Stimulated activated CD8-positive, alpha-beta memory T cell treated with anti-CD3 and anti-CD28 coated beads, Interleukin-7, amount 100 ng/mL, for 48 hours (primary cell): ENCODE measurements around the gene MROH9.
"Not testable (repeated sequence)": the region's sequence is repeated elsewhere in the genome, so short reads cannot be mapped to it uniquely, and the experiment has no call there.

Source experiments
- DNase-seq, 2 donors: peaks; one replicate each; pipeline ENCODE4 v3.0.0-alpha.2; 2020; ENCODE audit warnings: low read depth in 1 of 2; ENCODE audit errors: extremely low read depth in 1 of 2

The MROH9 gene, protein sequence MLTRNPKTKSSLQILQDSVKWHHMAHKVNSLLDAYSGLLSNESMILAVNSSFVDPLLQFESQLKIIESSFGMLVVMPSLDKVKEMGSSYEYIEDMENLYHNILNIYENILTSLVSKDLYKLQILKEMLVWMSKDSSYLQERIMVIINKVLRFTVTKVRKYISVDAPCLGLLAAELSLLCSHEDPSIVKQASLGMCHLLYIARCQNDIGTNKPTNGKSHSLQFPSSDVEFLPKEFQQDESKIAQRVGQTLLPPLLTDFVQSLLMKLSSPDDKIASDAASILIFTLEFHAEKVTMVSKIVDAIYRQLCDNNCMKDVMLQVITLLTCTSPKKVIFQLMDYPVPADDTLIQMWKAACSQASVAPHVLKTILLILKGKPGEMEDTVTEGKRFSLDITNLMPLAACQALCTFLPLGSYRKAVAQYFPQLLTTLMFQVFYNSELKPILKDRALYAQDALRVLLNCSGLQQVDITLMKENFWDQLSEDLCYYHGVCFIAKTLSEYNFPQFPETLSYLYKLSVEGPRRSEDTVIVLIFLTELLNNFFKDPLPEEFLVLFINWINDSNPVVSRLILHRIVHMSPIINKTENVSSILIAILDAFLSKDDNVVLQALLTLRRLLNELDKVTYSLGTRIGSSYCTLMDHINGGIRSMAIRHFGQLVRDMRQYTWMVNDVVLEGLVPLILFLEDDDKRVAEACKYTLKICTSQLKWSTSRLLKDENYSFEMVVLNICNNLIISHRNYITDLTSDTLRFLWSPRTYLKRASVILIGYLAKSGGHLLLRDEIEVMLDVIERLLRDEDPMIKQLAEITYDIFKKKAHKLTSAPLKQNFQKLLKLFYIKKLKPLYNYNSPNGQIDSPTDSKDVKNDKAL

DNA sequence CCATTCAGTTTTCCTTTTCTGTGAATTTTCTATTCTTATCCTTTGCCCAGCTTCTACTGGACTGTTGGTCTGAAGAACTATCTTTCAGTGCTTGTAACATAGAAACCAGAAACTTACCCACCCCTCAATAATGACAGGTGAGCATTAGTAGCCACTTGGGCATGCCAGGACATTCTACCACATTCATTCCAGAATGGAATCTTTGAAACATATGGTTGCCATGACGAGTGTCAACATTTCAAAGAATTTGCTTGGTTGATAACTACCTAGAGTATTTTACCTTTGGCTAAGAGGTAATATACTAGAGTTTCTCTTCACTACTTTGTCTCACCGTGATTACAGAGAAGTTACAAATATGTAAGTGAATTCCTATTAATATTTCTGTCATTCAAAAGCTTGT lies at the start of gene MROH9:
MROH9 (plus strand) TSS at position 304 of the 400 bp plus-strand sequence. CDS start 10,023 bp downstream, outside the sequence.
- no peak for DNase-seq

DNA sequence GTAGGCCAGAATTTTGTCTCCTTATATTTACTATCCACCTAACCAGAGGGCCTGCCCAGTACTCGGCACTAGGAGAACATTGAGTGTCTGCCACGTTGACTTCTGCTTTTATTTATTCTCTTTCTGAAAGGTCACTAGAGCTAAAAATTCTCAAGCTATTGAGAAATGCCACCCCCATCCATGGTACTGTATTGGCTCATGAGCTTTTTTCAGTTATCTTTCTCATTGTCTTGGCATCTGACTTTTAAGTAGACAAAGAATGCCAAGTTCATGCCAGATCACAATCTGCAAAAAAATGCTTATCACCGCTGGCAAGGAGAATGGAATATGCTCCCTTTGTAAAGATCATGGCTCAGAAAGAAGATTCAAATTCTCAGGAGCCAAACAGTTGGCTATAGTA lies 49.8 kb upstream of the MROH9 start:
- DNase-seq: no peak

DNA sequence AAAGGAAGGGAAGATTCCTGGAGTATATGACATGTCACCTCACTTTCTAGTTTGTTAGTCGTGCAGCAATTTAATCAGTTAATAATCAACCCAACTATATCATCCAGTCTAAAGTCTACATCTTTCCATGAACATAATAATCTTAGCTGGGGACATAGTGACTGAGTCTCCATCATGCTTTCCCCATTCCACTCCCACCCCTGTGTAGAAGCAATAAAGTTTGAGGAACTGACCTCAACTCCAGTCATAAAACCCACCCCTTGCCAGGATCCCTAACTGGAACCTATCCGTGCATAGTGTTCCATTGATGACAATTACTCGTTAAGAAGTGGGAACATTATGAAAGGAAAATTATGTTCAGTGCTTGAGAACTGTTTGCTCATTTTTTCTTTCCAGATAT lies 48.9 kb upstream of the MROH9 start:
- no peak for DNase-seq

DNA sequence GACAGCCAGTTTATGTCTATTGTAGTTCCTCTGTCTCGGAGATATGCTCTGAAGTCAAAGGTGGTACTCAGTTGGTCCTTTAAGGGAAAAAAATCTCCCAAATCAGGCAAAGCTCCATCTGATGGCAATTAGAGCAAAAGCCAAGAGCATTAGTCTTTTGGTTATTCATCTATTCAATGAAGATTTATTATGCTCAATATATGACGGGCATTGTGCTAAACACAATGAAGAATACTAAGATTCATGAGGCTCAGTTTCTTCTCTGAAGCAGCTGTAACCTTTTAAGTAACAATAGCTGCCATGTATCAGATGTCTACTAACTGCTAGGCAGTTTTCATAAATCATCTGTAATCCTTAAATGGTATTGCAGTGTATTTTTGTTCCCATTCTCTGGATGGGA lies 47.6 kb upstream of the MROH9 start:
- no peak for DNase-seq

DNA sequence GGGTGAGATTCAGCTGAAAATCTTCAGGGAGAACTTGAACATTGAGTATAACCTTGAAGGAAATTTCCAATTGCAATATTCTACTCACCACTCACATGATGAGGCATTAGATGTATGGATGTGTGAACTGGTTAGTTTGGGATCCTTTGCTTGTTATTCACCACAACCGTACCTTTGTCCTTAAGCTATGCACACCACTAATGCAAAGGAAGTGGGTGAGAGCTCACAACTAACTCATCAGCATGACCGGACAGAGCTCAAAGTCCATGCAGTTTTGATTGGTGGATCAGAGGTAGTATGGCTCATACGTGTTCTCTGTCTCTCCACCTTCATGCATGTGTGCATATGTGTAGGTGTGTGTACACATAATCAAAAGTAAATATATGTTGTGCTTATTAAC lies 43.5 kb upstream of the MROH9 start:
- DNase-seq: no peak

DNA sequence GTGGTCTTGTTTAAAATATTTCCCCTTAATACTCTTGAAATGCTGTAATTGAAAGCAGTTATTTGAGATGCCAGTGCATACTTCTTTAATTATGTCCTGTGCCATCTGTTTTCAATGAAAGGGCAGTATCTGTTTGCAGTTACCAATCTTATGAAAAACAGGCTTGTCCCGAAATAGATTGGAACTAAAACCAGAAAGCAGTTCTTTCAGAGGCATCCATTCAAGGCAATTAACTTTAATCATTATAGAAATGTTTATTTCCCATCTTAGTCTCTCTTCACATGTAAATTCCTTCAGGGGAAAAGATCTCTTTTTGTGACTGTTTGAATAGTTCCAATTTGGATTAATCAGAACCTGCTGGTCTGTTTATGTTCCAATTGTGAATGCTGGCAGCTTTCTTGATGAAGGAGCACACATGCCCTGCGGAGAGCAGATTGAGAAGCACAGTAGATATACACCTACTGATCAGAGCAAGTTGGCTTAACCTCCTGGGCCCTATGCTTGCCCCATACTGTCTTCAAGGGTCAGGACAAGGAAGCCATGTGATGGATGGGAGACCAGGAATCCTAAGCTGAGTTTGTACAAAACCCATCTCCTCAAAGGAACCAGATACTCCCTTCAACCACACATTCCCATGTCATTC lies 41.6 kb upstream of the MROH9 start:
- DNase-seq: no peak

DNA sequence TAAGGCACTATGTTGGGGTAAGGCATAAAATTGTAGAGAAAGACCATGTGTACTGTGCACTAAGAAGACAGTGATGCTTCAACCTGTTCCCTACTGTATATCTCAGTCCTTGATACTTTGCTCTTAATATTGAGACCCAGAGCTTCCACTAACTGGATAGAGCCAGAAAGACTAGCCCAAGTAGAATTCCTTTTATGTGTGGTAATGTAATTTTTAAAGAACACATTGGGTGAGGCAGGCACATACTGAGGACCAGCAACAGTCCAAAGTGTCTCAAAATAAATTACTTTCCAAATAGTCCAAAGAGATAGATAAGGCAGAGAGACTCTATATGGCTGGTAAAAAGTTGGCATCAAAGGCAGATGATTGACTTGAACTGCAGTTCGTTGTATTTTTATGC lies 31.4 kb upstream of the MROH9 start:
- DNase-seq: no peak

DNA sequence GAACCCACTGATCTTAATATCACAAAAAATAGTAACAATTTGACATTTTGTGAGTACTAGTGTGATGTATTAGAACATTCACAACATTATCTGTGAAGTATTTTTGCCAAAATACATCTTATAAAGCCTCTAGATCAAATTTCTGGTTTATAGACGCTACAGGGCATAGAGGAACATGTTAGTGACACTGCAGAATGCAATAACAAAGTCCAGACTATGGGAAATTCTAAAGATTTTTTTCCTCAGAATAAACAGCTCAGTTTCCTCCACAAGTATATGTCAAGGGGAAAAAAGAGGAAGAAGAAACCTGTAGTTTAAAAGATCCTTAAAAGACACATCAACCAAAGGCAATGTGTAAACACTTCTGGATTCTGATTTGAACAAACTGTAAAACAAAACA lies 26.4 kb upstream of the MROH9 start:
- DNase-seq: no peak

DNA sequence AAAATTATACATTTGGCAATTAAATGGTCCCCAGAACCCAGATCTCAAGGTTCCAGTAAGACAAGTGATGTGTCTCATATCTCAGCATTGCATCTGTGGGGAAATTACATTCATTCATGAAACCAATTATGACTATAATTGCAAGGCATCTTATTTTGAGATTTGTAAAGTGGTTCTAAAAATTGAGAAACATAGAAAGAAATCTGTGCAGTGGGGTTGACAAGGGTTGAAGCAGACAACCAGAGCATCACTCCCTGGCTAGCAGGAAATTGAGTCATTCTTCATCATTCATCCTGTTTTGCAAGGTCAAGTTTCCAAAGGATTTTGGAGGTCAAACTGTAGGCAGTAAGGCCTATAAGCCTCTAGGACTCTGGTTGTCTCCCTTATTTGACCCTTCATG lies 25.1 kb upstream of the MROH9 start:
- no peak for DNase-seq

DNA sequence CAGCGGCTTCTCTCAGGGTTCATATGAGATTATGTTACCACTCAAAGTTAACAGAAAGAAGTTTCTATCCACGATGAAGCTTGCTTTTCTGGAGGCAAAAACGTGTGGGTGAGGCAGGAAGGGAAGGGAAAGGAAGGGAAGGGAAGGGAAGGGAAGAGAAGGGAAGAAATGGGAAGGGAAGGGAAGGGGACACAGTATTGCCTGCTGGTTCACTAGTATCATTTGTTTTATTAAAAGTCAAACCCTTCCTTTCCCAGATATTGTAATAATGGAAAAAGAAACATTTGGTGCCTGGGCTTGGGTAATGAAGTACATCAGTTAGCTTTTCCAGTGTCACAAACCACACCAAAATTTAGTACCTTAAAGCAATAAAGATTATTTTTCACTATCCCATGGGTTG lies 18.0 kb upstream of the MROH9 start:
- no peak for DNase-seq

DNA sequence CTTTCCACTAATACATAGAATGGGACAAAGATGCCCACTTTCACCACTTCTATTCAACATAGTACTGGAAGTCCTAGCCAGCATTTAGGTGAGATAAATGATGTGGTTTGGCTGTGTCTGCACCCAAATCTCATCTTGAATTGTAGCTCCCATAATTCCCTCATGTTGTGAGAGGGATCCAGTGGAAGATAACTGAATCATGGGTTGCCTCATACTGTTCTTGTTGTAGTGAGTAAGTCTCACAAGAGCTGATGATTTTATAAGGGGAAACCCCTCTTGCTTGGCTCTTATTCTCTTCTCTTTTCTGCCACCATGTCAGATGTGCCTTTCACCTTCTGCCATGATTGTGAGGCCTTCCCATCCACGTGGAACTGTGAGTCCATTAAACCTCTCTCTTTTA lies 10.7 kb upstream of the MROH9 start:
- DNase-seq: not testable (repeated sequence)

DNA sequence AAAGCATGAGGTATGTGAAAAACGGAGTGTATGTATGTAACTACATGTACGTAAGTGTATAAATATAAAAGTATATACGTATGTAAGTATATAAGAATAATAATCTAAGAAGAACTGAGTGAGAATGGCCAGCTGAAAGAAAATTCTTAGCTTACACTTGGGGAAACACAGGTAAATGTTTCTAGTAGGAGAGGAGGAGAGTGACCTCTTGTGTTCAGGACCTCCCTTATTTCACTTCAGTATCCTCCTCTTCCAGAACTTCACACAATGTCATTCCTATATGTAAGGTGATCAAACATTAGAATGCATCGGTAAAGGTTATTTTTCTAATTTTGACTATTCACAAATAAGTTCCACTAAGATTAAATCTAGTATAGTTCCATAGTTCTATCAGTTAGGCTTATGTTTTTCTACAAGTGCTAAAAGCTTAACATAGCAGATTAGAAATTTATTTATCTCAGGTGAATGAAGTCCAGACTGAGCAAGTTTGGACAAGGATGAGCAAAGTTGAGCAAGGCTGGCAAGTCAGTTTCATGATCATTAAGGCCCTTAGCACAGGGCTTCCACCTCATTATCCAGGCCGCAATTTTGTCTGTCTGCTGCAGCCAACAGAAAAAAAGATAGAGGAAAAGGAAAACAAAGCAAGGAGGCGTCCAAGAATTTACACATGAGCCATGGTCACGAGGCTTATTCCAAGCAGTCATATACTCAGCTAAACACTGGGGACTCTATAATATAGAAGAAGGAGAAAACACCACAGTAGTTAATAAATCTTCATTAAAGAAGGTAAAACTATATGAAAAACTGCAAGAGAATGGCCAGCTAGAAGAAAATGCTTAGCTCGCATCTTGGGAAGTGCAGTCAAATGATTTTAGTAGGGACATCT lies 7.1 kb upstream of the MROH9 start:
- no peak for DNase-seq

DNA sequence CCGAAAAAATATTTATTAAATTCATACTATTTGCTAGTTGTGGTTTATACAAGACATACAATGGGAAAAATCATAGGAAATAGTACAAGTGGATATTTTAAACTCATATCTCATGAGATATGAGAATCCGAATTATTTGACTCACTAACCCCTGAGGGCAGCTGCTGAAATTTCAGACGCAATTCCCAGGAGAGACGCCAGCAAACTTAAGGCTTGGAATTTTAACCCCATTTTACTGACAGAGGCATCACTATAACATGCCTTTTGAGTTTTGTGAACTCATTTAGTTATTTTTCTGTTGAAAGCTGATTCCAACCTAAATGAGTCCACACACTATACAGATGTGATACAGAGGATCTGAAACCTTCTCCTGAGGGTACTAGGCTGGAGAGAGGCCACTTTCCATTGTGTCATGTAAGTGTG lies 5.9 kb upstream of the MROH9 start:
- no peak for DNase-seq

DNA sequence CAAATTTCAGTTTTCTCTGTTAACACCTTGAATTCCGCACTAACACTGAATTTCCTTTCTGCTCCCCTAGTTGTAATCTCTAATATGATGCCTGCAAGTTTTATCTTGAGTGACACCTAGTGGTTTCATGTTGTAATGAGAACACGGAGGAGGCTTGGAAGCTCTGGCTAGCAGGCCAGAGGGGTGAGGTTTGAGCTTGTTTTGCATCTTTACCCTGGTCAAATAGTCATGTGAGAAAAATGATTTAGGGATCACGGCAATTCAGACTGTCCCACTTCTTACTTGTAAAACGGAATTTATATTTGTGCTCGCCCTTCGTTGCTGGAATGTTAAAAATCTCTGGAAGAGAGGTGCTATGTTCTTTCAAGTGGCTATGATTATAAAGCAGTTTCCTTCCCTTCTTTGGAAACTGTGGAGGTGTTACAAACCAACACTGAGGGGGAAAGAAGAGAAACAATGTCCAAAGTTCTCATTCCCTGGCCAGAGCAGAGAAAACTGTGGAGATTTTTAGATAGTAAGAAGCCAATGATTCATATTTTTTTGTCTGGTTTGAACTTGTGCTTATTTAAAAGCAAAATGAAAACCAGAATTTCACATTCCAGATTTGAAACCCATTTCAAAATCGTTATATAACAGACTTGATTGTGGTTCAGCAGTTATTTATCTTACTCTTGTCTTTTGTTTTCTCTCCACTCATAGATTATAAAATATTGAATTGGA lies 5.3 kb upstream of the MROH9 start:
- no peak for DNase-seq

DNA sequence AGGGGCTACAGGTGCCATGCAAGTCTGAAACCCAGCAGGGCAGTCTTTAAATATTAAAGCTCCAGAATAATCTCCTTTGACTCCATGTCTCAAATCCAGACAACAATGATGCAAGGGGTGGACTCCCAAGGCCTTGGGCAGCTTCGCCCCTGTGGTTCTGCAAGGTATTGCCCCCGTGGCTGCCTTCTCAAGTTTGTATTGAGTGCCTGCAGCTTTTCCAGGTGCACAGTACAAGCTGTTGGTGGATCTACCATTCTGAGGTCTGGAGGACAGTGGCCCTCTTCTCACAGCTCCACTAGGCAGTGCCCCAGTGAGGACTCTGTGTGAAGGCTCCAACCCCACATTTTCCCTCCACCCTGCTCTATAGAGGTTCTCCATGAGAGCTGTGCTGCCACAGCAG lies 3.7 kb upstream of the MROH9 start:
- DNase-seq: no peak

DNA sequence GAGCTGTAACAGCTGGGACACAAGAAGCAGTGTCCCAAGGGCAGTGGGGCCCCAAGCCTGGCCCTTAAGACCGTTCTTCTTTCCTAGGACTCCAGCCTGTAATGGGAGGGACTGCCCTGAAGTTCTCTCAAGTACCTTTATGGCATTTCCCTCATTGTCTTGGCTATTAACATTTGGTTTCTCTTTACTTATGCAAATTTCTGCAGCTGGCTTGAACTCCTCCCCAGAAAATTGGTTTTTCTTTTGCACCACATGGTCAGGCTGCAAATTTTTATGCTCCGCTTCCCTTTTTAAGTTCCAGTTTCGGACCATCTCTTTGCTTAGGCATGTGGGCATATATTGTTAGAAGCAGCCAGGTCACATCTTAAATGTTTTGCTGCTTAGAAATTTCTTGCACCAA lies 3.1 kb upstream of the MROH9 start:
- DNase-seq: no peak

DNA sequence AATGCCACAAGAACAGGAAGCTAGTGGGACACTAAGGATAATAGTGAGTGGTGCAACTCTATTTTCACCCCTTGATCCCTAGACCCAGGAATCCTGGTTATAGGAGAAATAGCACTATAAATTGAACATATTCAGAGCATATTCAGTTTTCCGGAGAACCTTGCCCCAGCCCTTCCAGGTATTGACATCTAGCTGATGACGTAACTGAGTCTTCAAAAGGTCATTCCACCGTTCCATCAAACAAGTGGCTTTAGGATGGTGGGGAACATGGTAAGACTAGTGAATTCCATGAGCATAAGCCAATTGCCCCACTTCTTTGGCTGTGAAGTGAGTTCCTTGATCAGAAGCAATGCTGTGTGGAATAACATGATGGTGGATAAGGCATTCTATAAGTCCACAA lies 2.9 kb downstream of the MROH9 start:
- DNase-seq: no peak

DNA sequence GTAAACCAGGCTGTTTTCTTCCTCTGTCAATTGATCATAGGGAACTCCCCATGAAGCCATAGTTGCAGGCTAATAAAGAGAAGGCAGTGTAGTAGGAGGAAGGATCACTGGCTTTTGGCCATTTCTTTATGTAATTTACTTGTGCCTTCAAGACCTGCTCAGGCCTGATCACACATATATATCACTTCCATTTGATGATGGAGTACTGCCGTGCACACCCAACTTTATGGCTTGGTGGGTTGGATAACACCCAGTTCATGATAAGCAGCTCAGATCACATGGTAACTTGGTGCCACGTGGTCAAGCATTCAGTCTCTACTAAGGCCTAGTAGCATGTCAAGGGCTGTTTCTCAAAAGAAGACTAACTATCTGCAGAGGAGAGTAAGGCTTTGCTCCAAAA lies 4.1 kb downstream of the MROH9 start:
- no peak for DNase-seq

DNA sequence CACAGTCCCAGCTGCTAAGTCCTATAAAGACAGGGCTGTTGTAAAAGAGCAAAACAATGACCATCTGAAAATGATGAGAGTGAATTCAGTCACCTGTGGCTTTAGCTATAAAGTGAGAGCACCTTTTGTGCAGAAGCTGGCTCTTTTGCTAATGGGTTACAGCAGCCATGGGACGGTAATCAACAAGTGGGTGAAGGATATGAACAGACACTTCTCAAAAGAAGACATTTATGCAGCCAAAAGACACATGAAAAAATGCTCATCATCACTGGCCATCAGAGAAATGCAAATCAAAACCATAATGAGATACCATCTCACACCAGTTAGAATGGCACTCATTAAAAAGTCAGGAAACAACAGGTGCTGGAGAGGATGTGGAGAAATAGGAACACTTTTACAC lies 16.4 kb downstream of the MROH9 start:
- not testable (repeated sequence) for DNase-seq

DNA sequence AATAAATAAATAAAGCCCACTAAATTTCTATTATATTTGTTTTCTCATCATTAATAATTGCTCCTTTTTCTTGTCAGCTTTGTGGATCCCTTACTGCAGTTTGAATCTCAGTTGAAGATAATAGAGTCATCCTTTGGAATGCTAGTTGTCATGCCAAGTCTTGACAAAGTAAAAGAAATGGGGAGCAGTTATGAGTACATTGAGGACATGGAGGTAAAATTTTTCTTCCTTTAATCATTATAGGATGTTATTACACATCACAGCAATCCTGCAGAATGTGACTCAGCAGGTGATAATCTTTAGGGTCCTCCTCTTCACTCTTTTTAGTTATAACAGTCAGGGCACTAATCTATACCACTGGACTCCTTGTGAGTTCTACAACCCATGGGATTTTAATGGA lies 24.1 kb downstream of the MROH9 start:
- DNase-seq: no peak
